NCI-H1436 treated with DMSO at 0.1 percent for 48 hours (cell line): Measurements from ENCODE around the gene TSPAN14.
"Not testable (repeated sequence)": the region's sequence is repeated elsewhere in the genome, so short reads cannot be mapped to it uniquely, and the experiment has no call there.

Experiments
- DNase-seq: peaks from one replicate; lab custom pipeline; 2025; lab: John Stamatoyannopoulos, UW

The TSPAN14 gene, protein sequence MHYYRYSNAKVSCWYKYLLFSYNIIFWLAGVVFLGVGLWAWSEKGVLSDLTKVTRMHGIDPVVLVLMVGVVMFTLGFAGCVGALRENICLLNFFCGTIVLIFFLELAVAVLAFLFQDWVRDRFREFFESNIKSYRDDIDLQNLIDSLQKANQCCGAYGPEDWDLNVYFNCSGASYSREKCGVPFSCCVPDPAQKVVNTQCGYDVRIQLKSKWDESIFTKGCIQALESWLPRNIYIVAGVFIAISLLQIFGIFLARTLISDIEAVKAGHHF

DNA sequence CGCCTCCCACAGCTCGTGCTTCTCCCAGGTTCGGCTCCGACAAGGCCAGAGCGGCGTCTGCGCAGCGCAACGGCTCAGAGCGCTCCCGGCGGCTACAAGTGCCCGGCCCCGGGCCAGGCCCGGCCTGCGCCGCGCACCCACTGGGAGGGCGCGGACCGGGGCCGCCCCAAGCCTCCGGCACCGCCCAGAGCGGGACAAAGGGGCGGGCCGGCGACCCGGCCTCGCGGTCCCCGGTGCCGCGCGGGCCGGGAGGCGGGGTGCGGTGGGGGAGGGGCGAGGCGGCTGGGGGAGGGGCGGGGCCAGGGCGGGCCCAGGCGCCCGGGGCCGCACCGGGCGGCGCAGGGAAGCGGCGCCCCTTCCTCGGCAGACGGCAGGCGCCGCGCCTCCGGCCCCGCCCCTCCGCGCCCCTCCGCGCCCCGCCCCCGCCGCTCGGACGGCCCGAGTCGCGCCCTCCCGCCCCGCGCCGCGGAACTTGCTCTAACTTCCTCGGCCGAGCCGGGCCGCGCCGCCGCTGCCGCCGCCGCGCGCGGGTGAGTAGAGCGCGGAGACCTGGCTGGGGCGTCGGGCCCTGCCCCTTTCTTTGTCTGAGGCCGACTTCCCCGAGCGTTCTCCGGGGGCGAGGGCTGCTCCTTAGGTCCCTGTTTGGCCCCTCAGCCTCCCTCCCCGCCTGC is at the start of gene TSPAN14:
Gene TSPAN14 (plus strand): TSS at position 469 of the 671 bp plus-strand sequence. CDS start 34,924 bp downstream, outside the sequence.
- DNase-seq: no peak

DNA sequence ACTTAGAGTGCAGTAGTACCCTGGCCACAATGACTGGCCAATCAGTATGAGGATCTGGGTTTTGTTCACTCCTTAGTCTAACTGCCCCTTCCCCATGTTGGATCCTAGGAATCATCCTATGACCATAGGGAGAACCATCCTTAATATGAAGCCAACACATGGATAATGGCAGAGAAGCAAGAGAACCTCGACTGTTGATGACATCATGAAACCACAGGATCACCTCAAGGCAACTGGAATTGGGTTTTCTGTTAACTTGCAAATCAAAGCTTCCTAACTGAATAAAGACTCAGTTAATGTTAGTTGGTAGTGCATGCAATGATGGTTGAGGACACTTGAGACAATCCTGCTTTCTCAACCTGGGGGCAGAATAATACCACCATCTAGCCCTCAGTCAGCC is 49.1 kb upstream of the TSPAN14 start:
- DNase-seq: no peak

DNA sequence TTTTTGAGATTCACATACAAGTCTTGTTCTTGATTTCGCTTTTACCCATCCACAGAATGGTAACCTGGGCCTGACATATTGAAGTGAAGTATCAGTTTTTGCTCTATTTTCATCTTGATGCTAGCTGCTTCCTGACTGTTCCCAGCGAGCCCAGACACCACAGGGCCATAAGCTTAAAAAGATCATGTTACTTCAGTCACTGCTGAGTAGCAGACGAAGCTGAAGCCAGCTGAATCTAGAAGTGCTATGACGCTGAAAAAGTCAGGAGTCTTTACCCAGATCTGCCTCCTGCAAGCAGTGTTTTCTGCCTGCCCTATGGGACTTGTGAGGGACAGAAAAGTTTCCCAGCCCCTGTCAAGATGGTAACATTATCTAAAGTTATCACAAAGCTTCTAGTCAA is 48.5 kb upstream of the TSPAN14 start:
- no peak for DNase-seq

DNA sequence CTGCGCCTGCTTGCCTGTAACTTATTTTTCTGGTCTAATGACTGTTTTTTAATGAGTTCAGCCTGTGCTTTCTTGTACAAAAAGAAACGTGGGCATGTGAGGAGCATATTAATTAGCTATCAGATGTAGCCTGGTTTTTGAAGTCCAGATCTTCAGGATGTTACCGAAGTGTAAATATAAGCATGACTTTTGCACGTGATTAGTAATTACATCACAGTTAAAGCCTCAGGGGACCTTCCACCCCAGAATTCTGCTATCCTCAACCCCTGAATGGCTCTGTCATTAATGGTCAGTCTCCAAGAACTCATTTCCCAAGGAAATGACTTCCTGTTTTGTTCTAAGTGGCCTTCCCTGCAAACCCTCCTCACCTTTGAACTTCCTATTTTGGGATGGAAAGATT is 47.9 kb upstream of the TSPAN14 start:
- DNase-seq: no peak

DNA sequence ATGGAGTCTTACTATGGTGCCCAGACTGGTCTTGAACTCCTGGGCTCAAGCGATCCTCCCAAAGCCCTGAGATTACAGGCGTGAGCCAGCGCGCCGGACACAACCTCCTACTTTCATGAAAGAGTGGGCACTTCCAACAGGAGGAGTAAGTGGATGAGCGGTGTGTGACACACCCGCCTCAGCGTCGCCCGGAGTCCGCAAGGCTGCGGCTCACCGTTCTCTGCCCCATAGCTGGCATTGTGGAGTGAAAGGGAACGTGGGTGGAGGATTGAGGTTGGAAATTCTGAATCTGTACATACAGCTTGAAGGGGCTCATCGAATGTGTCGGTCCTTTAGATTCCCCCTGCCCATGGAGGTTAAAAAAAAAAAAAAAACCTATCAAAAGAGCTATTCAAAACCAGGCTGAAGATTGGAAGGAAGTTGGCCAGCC is 46.3 kb upstream of the TSPAN14 start:
- no peak for DNase-seq

DNA sequence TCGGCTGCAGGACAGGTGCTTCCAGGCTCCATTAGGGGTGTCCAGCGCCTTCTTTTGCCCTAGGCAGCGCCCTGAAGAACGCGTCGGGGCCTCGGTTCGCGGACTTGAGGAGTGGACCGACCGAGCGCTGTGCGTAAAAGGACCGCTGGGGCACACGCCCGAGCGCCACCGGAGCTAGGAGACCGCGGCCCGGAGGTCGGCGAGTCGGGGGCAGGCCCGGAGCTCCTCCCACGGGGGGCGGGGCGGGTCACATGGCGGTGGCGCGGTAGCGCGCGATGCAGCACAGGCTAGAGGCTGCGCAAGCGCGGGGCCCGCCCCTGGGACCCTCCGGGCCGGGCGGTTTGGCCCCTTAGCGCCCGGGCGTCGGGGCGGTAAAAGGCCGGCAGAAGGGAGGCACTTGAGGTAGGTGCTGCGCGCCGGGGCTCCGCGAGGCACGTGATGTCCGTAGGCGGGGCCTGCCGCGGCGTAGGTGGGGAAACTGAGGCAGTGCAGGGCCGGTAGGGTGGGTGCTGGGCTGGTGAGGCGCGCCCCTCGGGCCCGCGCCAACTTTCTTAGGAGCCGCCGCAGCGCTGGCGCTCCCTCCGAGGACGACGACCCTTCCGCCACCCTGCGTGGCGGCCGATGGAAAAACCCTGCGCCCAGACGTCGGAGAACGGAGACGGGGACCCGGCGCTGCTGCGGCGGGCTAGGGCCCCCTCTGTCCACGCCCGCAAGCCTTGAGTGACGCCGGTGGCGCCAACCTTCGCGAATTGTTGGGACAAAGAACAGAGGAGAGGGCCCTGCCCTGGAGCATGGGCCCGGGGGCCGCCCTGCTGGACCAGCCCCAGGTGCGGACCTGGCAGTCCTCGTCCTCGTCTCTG is 45.6 kb upstream of the TSPAN14 start, which contains the start of gene PRXL2A:
Gene PRXL2A (plus strand): TSS at position 310 of the 860 bp plus-strand sequence. CDS start 11,917 bp downstream, outside the sequence.
- peak; percentile 29 for DNase-seq

DNA sequence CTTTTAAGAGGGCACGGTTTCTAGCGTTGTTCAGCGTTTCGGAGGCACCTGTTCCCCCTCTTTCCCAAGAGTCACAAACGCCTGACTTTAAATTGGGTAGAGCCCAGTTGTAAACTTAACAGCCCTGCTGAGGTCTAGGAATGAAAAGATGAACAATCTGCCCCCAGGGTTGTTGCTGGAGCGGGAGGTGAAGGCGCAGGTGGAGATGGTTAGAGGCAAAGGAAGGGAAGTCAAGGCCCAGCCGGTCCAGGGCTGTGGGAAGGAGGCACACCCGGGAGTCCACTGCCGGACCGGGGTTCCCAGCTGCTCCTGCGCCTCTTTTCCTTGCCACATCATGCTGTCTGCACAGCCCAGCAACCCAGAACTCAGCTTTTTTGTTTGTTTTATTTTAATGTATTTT is 45.0 kb upstream of the TSPAN14 start:
- DNase-seq: no peak

DNA sequence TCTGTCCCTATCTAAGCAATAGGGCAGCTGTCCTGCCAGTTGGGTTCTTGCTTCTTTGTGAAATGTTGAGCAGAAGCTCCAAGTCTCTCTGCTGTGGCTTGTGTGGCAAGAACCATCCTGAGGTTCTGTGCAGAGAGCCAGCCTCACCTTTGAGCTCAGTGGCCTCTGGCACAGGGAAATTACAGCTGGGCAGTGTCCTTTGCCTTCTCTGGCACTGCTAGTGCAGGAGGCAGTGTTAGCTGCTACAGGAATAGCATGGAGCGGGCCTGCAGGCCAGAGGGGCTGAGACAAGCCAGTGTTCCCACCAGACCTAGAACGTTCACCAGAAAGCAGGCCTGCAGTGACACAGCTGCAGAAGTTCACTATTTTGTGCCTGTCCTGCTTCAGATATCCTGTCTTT is 44.0 kb upstream of the TSPAN14 start:
- no peak for DNase-seq

DNA sequence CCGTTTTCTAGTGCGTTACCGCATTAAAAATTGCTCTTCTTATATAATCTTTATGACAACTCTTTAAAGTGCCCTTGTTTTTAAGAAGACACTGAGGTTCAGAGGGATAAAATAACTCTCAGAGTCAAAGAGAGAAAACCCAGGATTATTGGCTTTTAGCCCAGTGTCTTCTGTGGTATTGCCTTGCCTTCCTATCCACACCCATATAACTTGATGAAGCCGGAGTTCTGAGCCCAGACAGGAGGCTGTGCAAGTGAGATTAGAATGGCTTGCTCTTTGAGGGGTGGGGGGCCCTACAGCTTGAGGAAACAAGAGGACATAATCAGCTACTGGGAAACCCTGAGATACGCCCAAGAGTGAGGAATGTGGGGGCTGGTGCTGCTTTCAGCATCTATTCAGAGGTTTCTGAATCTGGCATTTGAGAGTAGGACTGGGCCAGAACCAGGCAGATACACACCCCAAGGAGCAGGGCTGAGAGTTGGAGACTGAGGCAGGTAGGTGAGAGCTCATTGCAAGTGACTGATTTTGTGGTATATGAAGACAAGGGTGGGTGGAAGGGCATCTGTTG is 43.4 kb upstream of the TSPAN14 start:
- DNase-seq: no peak

DNA sequence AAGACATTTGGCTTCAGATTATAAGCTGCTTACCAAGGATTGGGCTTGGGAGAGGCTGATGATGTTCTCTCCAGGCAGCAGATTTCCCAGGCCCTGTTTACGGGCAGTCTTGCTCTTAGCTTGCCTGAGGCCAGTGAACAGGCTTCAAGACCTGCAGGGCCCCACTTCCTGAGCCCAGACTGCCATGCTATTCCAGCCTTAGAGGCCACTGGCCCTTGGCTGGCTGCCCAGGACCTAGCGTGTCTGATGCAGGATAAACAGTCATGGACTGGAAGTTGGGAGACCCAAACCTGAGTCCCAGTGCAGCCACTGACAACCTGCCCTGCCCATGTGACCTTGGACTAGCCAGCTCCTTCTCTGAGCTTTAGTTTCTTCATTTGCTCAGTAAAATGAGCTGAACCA is 42.8 kb upstream of the TSPAN14 start:
- no peak for DNase-seq

DNA sequence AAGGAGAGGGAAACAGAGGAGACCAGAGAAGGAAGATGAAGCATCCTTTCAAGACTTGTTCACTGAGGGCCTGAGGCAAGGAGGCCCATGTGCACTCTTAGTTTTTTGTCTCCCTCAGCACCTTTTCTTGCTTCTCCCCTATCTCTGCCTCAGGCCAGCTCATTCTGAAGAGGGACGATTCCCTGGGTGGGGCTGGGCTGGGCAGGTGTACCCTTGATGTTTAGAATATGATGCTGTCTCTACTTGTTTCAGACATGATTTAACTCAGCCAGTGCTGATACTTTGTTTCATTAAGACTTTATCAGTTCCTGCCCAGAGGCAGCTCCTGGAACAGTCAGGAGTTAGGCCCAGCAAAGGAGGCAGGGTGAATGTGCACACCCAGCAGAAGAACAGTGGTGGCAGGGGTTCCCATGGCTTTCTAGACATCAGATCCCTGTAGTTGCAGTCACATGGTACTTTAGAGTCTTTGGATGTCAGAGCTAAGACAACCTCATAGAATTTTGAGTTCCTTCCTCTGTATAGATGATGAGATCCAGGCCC is 42.4 kb upstream of the TSPAN14 start:
- DNase-seq: no peak

DNA sequence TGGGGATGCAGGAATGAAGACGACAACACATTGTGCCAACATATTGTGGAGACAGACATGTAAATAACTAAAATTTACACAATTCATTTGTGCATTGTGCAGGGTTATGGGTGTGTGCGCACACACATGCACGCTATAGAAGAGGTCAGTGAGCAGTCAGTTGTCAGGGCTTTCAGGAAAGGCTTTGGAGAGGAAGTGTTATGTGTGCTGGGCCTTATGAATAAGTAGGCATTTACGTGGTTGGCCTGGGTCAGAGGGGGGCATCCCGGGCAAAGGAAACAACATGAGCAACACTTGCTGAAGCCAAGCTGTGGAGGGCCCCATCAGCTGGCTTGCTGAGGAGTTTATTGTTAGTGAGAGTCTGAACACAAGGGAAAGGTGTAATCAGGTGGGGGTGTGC is 41.6 kb upstream of the TSPAN14 start:
- DNase-seq: no peak

DNA sequence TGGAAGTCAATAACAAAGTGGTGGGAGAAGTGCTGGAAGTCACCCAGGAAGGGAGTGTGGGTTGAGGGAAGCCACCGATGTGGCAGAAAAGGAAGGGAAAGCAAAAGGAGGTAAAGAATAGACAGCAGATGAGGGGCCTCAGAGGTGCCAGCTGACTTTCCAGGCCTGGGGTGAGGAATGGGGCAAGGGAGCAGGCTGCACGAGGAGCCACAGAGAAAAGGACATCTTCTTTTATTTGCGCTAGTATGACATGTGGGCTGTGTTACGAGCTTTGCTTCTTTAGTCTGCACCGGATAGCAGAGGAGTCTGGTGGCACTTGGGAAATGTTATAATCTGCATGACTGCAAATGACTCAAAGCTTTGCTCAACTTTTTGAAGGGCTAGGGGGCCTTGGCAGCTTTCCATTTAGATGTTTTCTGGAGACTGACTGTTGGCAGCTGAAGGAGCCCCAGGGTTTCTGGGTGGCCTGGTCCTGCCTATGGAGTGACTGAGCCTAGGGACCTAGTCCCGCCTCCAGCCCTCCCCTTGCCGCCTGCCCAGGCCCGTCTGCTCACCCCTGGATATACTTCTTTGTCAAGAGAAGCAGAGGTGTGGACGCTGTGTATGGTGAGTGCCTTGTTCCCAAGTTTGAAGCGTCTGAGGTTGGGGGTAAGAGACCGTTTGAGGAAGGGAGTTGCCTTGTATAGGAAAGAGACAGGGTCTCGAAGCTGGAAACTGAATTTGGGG is 40.7 kb upstream of the TSPAN14 start:
- no peak for DNase-seq

DNA sequence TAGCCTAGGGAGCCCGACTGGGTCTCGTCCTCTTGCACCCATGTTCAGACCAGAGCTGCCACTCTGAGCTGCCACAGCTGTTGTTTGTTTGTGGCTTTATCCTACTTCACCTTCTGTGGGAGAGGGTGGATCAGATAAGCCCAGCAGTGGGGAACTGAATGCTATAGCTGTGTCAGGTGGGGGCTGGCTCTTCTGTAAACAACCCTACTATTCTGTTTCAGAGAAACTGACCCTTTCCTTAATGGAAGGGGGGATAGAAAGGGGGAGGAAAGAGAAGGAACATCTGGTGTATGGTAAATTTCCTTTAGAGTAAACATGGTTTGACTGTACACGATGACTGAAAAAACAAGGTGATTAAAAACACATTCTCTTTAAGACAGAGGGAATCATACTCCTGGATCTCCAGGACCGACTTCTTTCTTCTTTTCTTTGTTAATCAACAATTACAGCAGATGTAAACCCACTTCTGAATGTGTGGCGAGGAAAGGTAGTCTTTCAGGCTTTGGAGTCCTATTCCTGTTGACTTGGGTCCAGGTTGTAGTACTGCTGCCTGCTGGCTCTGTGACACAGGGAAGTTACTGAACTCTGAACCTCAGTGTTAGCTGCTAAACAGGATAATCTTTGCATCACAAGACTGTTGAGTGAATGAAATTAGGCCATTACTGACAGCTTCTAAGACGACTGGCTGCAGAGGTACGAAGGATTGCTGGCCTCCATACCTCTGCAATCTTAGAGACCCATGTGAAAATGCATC is 39.8 kb upstream of the TSPAN14 start:
- DNase-seq: no peak

DNA sequence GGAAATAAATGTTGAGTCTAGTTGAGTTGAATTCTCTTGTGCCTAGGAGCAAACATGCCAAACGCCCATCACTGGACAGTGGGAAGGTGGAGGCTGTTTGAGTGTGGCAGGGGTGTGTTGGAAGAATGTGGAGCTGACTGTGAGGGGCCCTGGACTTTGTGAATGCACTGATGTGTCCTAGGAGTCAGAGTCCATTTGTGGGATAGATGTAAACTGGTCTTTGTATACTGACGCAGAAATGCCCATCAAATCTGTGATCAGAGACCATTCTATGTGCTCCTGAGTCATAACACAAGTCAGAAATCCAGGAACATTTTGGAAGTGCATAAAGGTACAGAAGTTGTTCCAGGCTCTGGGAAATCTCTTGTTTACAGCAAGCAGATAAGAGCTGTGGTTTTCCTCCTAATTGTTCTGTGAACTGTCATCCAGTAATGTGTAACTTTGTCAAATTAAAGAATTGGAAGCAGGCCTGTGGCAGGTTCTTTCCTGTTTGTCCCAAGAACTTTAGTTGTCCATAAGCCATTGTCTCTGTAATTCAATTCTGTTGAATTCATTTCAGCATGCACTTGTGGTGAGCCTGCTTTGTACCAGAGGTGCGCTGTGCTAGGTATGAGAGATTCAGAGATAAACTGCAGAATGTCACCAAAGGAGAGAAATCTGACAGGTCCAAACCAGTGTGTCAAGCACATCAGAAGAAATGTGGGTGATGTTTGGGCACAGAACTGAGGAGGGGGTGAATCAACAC is 38.2 kb upstream of the TSPAN14 start:
- no peak for DNase-seq

DNA sequence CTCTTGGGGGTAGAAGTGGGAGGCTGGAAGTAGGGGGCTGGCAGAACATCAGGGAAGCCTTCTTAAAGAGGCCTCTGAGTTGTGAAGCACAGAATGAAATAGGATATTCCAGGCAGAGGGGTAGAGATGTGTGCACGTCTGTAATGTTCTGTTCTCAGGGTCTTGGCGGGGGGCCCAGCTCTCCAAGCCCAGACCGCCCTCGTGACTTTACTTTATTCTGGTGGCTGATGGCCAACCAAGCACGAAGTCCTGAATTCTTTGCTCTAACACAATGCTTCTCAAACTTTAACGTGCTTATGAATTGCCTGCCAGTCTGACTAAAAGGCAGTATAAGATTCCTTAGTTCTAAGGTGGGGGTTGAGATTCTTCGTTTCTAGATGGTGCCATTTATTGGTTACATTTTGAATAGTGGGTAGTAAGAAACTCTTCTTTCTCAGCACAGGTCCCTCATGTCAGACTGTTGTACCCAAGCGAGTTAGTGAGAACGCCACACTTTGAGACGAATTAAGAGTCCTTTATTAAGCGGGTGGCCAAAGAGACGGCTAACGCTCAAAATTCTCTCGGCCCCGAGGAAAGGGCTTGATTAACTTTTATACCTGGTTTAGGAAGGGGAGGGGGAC is 37.5 kb upstream of the TSPAN14 start:
- DNase-seq: no peak

DNA sequence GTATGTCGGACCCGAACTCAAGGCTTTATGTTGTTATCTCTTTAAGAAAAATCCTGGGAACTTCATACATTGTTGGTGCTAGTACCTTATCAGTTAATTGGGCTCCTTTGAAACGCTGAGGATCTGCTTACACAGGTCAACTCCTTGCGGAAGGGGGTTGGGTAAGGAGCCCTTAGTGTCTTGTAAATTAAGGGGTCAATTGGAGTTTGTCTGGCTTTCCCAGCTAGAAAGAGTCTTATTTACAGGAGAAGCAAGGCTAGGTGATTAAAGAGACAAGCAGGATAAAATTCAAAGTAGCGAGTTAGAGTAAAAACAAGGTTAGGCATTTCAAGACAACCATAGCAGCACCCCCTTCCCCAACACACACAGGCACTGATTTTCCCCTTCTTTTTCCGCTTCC is 36.9 kb upstream of the TSPAN14 start:
- not testable (repeated sequence) for DNase-seq

DNA sequence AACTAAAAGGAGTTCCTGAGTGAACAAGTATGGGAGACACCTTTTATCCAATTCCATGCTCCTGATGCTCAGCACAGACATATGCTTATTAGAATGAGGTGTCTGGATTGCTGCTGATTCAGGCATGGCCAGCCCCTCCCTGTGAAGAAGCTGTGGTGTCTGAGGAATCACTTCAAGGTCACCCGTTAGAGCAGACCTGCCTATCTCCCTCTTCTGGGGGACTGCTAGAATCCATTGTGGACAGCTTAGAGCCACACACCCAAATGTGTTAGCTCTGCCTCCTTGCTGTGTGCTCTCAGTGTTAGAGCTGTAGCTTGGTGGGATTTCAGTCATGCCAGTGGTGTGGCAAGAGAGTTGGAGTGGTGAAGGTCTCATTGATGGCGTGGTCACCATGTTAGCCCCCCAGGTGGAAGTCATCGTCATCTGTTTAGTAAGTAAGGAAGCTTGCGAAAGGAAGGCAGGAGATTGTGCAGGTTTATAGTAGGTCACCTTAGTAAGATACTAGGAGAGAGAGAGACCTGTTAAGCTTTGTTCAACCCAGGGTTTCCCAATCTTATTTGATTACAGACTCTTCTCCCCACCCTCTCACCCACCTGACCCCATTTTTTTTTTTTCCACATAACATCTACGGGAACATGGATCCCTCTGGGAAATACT is 32.9 kb upstream of the TSPAN14 start:
- no peak for DNase-seq
